ENCODE data around the gene BRD4. TPM values are rescaled to one million over a fixed set of nuclear protein-coding genes. Genes with fewer than 3 reads are reported as not detected.

Gene BRD4
- total RNA-seq, 1 donor from 2014 or later: 53.0 TPM

DNA sequence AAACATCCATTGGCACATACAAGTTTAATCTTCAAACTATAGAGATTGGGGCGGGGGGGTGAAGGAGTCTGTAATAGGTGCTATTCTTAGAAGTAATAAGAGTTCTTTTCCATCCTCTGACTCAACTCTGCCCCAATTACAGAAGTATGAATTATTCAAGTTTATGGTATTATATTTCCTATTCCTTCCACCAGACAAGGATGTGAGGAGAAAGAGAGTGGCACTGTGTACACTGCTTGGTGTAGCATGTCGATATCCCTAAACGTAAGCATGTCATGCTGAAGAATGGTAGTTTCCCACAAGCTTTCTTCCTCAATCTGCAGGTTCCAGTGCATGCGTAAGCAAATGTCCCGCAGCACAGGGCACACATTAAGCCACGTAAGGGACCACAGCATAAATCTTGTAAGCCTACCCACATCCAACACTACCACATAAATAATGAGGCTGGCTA is 14.1 kb downstream of the BRD4 start:
- peaks cover 96% of the 10 kb centered on the region for H3K4me1 ChIP-seq
- H3K27ac ChIP-seq: no peak overlapping the region
- no peak for TF ChIP-seq POLR2AphosphoS5 (IDR thresholded peaks at IDR 0.05; ENCODE audit: insufficient read depth in 1 of 2, low read depth in 1 of 2)
- TF ChIP-seq, protein P1, sequence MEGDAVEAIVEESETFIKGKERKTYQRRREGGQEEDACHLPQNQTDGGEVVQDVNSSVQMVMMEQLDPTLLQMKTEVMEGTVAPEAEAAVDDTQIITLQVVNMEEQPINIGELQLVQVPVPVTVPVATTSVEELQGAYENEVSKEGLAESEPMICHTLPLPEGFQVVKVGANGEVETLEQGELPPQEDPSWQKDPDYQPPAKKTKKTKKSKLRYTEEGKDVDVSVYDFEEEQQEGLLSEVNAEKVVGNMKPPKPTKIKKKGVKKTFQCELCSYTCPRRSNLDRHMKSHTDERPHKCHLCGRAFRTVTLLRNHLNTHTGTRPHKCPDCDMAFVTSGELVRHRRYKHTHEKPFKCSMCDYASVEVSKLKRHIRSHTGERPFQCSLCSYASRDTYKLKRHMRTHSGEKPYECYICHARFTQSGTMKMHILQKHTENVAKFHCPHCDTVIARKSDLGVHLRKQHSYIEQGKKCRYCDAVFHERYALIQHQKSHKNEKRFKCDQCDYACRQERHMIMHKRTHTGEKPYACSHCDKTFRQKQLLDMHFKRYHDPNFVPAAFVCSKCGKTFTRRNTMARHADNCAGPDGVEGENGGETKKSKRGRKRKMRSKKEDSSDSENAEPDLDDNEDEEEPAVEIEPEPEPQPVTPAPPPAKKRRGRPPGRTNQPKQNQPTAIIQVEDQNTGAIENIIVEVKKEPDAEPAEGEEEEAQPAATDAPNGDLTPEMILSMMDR (IDR thresholded peaks at IDR 0.05): no peak
- no peak for TF ChIP-seq POLR2A (IDR thresholded peaks at IDR 0.05)
- H3K27me3 ChIP-seq: no peaks in the 10 kb centered on the region
- H3K36me3 ChIP-seq: no peaks in the 10 kb centered on the region
- no peak for DNase-seq (ENCODE audit: extremely low spot score in 2 of 2)
- no peak overlapping the region for H3K4me3 ChIP-seq
- no peaks in the 10 kb centered on the region for H3K9me3 ChIP-seq
- intact Hi-C loops (cut with DNase I): no loop called here

DNA sequence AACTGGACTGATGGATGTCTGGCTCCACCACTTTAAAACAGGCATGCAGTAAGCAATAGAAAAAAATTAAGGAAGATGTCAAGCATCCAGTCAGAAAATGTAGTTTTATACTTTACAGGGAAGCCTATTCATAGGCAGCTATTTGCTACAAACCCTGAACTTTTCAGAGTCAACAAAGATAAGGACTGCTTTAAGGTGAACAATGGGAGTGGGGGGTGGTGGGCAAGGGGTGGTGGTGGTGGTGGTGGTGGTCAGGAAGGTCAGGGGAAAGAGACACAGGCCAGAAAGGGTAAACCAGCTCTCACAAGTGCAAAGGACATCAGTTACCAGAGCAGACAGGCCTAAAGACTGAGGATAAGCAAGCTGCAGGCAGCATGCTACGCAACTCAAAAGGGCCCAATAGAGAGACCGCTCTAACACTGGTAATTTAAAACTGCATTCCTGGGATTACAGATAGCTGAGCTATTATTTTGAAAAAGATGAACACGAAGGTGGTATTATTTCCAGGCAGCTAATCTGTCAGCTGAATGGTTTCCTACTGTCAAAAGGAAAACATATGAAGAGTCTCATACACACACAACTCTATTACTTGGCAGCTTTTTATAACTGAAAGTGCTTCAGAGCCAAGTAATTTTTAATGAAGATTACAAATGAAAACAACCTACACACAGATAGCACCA is 14.8 kb downstream of the BRD4 start:
- Histone ChIP-seq H3K36me3 (no peaks in the 10 kb centered on the region), H3K4me3 (no peak overlapping the region), H3K27me3 (no peaks in the 10 kb centered on the region), H3K9me3 (no peaks in the 10 kb centered on the region), H3K27ac (no peak overlapping the region), H3K4me1 (peaks cover 96% of the 10 kb centered on the region)
- TF ChIP-seq, protein P1 (IDR thresholded peaks at IDR 0.05): no peak
- TF ChIP-seq POLR2AphosphoS5 (IDR thresholded peaks at IDR 0.05; ENCODE audit: insufficient read depth in 1 of 2, low read depth in 1 of 2) (no peak), POLR2A (IDR thresholded peaks at IDR 0.05) (no peak)
- DNase-seq (ENCODE audit: extremely low spot score in 2 of 2): no peak
- intact Hi-C loops (cut with DNase I): no loop called here

DNA sequence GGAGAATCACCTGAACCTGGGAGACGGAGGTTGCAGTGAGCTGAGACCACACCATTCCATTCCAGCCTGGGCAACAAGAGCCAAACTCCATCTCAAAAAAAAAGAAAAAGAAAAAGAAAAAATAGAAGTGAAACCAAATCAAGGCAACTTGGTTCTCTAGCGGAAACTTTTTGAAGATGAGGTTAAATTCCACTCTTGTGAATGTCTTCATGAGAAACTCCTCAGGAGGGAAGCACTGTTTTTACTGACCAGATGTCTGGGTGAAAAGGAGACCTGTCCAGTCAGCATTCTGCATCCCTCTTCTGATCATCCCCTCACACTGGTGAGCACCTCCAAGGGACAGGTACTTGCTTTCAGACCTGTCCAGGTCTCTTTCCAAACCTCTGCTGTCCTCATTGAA is 15.8 kb downstream of the BRD4 start:
- H3K4me1 ChIP-seq: peaks cover 99% of the 10 kb centered on the region
- H3K36me3 ChIP-seq: no peaks in the 10 kb centered on the region
- H3K4me3 ChIP-seq: no peak overlapping the region
- H3K27me3 ChIP-seq: no peaks in the 10 kb centered on the region
- H3K27ac ChIP-seq: no peak overlapping the region
- no peaks in the 10 kb centered on the region for H3K9me3 ChIP-seq
- TF ChIP-seq POLR2AphosphoS5 (IDR thresholded peaks at IDR 0.05; ENCODE audit: insufficient read depth in 1 of 2, low read depth in 1 of 2): no peak
- no peak for DNase-seq (ENCODE audit: extremely low spot score in 2 of 2)
- intact Hi-C loops (cut with DNase I): no loop called here

DNA sequence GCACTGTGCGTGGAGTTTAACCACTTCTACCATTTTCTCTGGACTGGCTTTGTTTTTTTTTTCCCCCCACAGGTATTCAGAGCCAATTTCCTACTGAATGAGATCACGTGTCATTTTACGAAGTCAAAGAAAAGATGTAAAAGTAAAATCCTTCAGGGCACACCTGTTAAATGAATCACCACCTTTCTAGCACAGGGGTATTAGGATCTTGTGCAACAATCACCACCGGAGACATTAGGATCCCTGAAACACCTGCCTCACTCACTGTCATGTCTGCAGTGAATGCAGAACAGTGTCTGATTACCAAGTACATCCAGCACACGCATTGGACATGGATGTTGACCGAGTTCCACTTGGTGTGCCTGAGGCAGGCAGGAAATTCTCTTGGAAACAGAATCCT is 17.2 kb downstream of the BRD4 start:
- Histone ChIP-seq H3K4me3 (no peak overlapping the region), H3K36me3 (no peaks in the 10 kb centered on the region), H3K9me3 (no peaks in the 10 kb centered on the region), H3K27ac (no peak overlapping the region), H3K27me3 (no peaks in the 10 kb centered on the region), H3K4me1 (peaks cover 99% of the 10 kb centered on the region)
- TF ChIP-seq POLR2AphosphoS5 (IDR thresholded peaks at IDR 0.05; ENCODE audit: insufficient read depth in 1 of 2, low read depth in 1 of 2) (no peak), POLR2A (IDR thresholded peaks at IDR 0.05) (no peak)
- TF ChIP-seq, protein P1 (IDR thresholded peaks at IDR 0.05): no peak
- DNase-seq (ENCODE audit: extremely low spot score in 2 of 2): no peak
- intact Hi-C loops (cut with DNase I): no loop called here

DNA sequence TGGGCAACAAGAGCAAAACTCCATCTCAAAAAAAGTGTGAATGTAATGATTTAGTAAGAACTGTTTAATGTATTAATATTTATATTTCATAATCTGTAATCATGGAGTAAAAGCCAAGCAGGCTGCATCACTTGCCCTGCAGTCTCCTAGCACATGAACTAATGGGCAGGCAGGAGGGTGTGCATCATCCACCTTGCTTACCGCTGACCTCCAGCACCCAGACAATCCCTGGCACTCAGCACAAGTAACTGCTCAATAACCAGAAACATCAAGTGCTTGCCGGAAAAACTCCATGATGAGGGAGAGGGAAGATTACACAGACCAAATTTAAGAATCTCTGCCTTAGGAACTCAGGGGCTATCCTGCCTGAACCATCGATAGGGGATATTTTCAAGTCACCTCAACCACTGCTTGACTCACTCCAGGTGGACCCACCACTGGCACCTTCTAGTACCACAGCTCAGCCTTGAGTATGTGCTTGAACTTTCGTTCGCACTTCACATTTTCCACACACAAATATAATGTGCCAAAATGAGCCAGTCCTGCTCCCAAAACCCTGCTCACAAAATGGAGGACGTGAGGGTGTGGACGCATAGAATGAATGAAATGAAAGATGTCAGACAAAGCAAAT is 18.6 kb downstream of the BRD4 start:
- TF ChIP-seq, protein P1 (IDR thresholded peaks at IDR 0.05): no peak
- TF ChIP-seq POLR2A (IDR thresholded peaks at IDR 0.05) (no peak), POLR2AphosphoS5 (IDR thresholded peaks at IDR 0.05; ENCODE audit: insufficient read depth in 1 of 2, low read depth in 1 of 2) (no peak)
- Histone ChIP-seq H3K27ac (no peak overlapping the region), H3K4me1 (peaks cover 92% of the 10 kb centered on the region)

More for the DNA sequence above, 18.6 kb downstream of the BRD4 start:
- no peaks in the 10 kb centered on the region for H3K36me3 ChIP-seq
- H3K4me3 ChIP-seq: no peak overlapping the region
- DNase-seq (ENCODE audit: extremely low spot score in 2 of 2): no peak
- H3K9me3 ChIP-seq: no peaks in the 10 kb centered on the region
- intact Hi-C loops (cut with DNase I): no loop called here
- H3K27me3 ChIP-seq: no peaks in the 10 kb centered on the region

Data from vagina (tissue), 2 donors.